RWPE2 (cell line): Measurements from ENCODE around the gene RPL23.

ENCODE experiments used
- ATAC-seq: fragments of 200-7000 bp; cut with Tn5 transposase; 3 replicates; pipeline ENCODE4 v1.9.1; 2021; ENCODE audit warnings: low read depth
- DNase-seq: peaks from one replicate; pipeline ENCODE4 v3.0.0-alpha.2; 2020; ENCODE audit warnings: low spot score
- H3K27ac ChIP-seq: fragments of 450-650 bp; 2 replicates; pipeline ENCODE4 v1.5.1; 2017; ENCODE audit warnings: mild to moderate bottlenecking; ENCODE audit not compliant: poor library complexity, severe bottlenecking
- H3K27me3 ChIP-seq: fragments of 250-450 bp; sonication (Bioruptor Pico); 2 replicates; pipeline ENCODE4 v1.5.1; 2021; ENCODE audit warnings: mild to moderate bottlenecking, moderate library complexity; ENCODE audit not compliant: insufficient read depth, poor library complexity, severe bottlenecking
- H3K36me3 ChIP-seq: fragments of 250-450 bp; sonication (Bioruptor Pico); 2 replicates; pipeline ENCODE4 v1.5.1; 2020; ENCODE audit warnings: low read depth, mild to moderate bottlenecking, moderate library complexity
- H3K4me1 ChIP-seq: fragments of 250-450 bp; sonication (Bioruptor Pico); 2 replicates; pipeline ENCODE4 v1.5.1; 2021; ENCODE audit warnings: mild to moderate bottlenecking, moderate library complexity; ENCODE audit not compliant: insufficient read depth, poor library complexity, severe bottlenecking
- H3K4me3 ChIP-seq: fragments of 250-450 bp; sonication (Bioruptor Pico); 2 replicates; pipeline ENCODE4 v1.5.1; 2021; ENCODE audit warnings: mild to moderate bottlenecking, moderate library complexity; ENCODE audit not compliant: severe bottlenecking
- H3K9me3 ChIP-seq: fragments of 250-450 bp; sonication (Bioruptor Pico); 2 replicates; pipeline ENCODE4 v1.5.1; 2021; ENCODE audit warnings: mild to moderate bottlenecking, moderate library complexity; ENCODE audit not compliant: severe bottlenecking
- TF ChIP-seq, protein P1 (sequence below): fragments of 450-650 bp; IDR thresholded peaks from one replicate; pipeline ENCODE4 v1.5.1; 2017; ENCODE audit warnings: mild to moderate bottlenecking, moderate library complexity; ENCODE audit not compliant: poor library complexity, severe bottlenecking

RPL23 gene

GRCh38 chr17:38824899-38825761 is 28.4 kb downstream of the RPL23 start, which contains the start of gene CWC25:
TSS of gene CWC25 (minus strand) at chr17:38825321. CDS start at chr17:38825183, 138 bp downstream.
- no peaks in the 10 kb centered on the region for H3K9me3 ChIP-seq
- peak within 1 kb of the TSS; percentile 43 for H3K4me3 ChIP-seq
- TF ChIP-seq, protein P1, sequence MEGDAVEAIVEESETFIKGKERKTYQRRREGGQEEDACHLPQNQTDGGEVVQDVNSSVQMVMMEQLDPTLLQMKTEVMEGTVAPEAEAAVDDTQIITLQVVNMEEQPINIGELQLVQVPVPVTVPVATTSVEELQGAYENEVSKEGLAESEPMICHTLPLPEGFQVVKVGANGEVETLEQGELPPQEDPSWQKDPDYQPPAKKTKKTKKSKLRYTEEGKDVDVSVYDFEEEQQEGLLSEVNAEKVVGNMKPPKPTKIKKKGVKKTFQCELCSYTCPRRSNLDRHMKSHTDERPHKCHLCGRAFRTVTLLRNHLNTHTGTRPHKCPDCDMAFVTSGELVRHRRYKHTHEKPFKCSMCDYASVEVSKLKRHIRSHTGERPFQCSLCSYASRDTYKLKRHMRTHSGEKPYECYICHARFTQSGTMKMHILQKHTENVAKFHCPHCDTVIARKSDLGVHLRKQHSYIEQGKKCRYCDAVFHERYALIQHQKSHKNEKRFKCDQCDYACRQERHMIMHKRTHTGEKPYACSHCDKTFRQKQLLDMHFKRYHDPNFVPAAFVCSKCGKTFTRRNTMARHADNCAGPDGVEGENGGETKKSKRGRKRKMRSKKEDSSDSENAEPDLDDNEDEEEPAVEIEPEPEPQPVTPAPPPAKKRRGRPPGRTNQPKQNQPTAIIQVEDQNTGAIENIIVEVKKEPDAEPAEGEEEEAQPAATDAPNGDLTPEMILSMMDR: no peak
- peak; percentile 86 for DNase-seq
- peak within 1 kb of the TSS; percentile 65 for H3K27ac ChIP-seq
- peak; percentile 76 for ATAC-seq
- no peaks in the 10 kb centered on the region for H3K27me3 ChIP-seq
- H3K4me1 ChIP-seq: peaks cover 9% of the 10 kb centered on the region
- peaks cover 16% of the 10 kb centered on the region for H3K36me3 ChIP-seq

DNA sequence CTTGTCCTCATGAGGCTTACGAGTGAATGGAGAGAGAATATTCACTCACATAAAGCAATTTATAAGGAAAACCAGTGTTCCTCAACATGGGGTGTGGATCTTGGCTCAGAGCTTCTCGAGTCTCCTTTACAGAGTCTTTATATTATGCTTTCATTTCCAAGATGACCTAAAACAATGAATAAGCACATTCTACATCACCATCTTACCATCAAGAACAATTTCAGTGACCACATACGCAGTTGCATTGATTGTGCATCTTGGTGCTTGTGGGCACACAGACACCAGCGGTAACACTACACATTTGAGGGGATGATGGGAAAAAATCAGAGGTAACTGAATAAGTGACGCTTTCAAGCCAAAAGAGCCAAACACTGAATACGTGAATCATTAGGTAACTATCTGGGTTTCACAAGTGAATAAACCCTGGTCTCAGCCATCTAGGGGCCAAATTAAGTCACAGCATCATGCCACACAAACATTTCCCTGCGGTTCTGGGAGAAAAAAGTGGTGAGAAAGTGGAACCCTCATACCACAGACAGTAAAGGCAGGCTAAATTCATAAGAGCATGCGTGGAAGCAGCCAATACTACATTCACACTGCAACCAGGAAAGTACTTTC is 37.8 kb downstream of the RPL23 start:
- Histone ChIP-seq H3K9me3 (no peaks in the 10 kb centered on the region), H3K27ac (no peak overlapping the region), H3K27me3 (no peaks in the 10 kb centered on the region), H3K4me1 (no peaks in the 10 kb centered on the region), H3K4me3 (no peak overlapping the region), H3K36me3 (peaks cover 58% of the 10 kb centered on the region)
- TF ChIP-seq, protein P1: peak; percentile 31
- ATAC-seq (peak; percentile 48; the same call in 2 of the 3 replicates), DNase-seq (no peak)

GRCh38 chr17:38809828-38810227 is 43.7 kb downstream of the RPL23 start:
- H3K27ac ChIP-seq: no peak overlapping the region
- TF ChIP-seq, protein P1: no peak
- no peaks in the 10 kb centered on the region for H3K27me3 ChIP-seq
- no peaks in the 10 kb centered on the region for H3K4me1 ChIP-seq
- DNase-seq (no peak), ATAC-seq (no peak)
- no peaks in the 10 kb centered on the region for H3K9me3 ChIP-seq
- H3K4me3 ChIP-seq: no peak overlapping the region
- H3K36me3 ChIP-seq: peaks cover 75% of the 10 kb centered on the region

GRCh38 chr17:38800237-38800760 is 53.2 kb downstream of the RPL23 start:
- DNase-seq (no peak), ATAC-seq (no peak)
- Histone ChIP-seq H3K27me3 (no peaks in the 10 kb centered on the region), H3K4me1 (peaks cover 7% of the 10 kb centered on the region), H3K27ac (peak overlapping the region; percentile 86), H3K9me3 (no peaks in the 10 kb centered on the region), H3K4me3 (peak overlapping the region; percentile 99), H3K36me3 (peaks cover 46% of the 10 kb centered on the region)
- TF ChIP-seq, protein P1: no peak
